Smooth muscle cell of trachea (primary cell): Measurements from ENCODE around the gene NOP9. TPM values are rescaled to one million over a fixed set of nuclear protein-coding genes. Genes with fewer than 3 reads are reported as not detected.

Source experiments
- total RNA-seq: library from RNA; depleted of rRNA; stranded (reverse); fragments of >200 nt; gene quantifications from 2 replicates; pipeline ENCODE4 v1.2.1, GENCODE V29; 2014

Gene NOP9
- total RNA-seq: 19.3 and 25.1 TPM in 2 replicates

GRCh38 chr14:24299255-24300191 is at the start of gene NOP9, which contains the start of gene DHRS1:
NOP9 (plus strand) TSS chr14:24299850; CDS start chr14:24299955, 105 bp downstream.
DHRS1 (minus strand) TSS chr14:24299780; CDS start chr14:24299106, 674 bp downstream.

GRCh38 chr14:24262821-24263733 is 36.6 kb upstream of the NOP9 start, which contains the start of gene TGM1:
TGM1 (minus strand) TSS chr14:24263177; CDS start chr14:24262352, 825 bp downstream.

GRCh38 chr14:24271134-24271833 is 28.4 kb upstream of the NOP9 start, which contains the start of gene RABGGTA:
RABGGTA (minus strand) TSS chr14:24271597; CDS start chr14:24271115, 482 bp downstream.

GRCh38 chr14:24307575-24308341 is 8.1 kb downstream of the NOP9 start, which contains the start of gene CIDEB:
CIDEB (minus strand) TSS chr14:24307977; CDS start chr14:24307858, 119 bp downstream.

GRCh38 chr14:24309538-24310264 is 10.1 kb downstream of the NOP9 start, which contains the start of gene LTB4R2:
LTB4R2 (plus strand) TSS chr14:24310140; CDS start chr14:24310665, 525 bp downstream.

GRCh38 chr14:24310646-24311604 is 11.3 kb downstream of the NOP9 start, which contains the start of gene LTB4R:
LTB4R (plus strand) TSS chr14:24311502; CDS start chr14:24315652, 4,150 bp downstream.

GRCh38 chr14:24334431-24335291 is 35.0 kb downstream of the NOP9 start, which contains the start of gene ADCY4:
ADCY4 (minus strand) TSS chr14:24335071; CDS start chr14:24334652, 419 bp downstream.

GRCh38 chr14:24339284-24340151 is 39.9 kb downstream of the NOP9 start, which contains the start of gene RIPK3:
RIPK3 (minus strand) TSS chr14:24339991; CDS start chr14:24339826, 165 bp downstream.

Other genes with a start within 250 kb of the NOP9 start
- gene CARMIL3, start 247.8 kb upstream of the NOP9 start, total RNA-seq: 0.15 and 0.33 TPM in 2 replicates
- not detected in 2 replicates for gene CPNE6, start 228.3 kb upstream of the NOP9 start, total RNA-seq
- gene PCK2, start 205.5 kb upstream of the NOP9 start, total RNA-seq: 25.0 and 35.4 TPM in 2 replicates
- gene DCAF11, start 185.1 kb upstream of the NOP9 start, total RNA-seq: 69.5 and 88.2 TPM in 2 replicates
- gene NRL, start 184.9 kb upstream of the NOP9 start, total RNA-seq: 0.83 and 0.87 TPM in 2 replicates
- gene FITM1, start 169.2 kb upstream of the NOP9 start, total RNA-seq: 0.33 and 0.44 TPM in 2 replicates
- gene PSME1, start 163.7 kb upstream of the NOP9 start, total RNA-seq: 132 and 143 TPM in 2 replicates
- gene EMC9, start 158.3 kb upstream of the NOP9 start, total RNA-seq: 11.1 and 25.2 TPM in 2 replicates
- gene PSME2, start 153.2 kb upstream of the NOP9 start, total RNA-seq: 87.2 and 117 TPM in 2 replicates
- 35.5 and 57.9 TPM in 2 replicates for gene RNF31, start 152.4 kb upstream of the NOP9 start, total RNA-seq
- gene IRF9, start 138.6 kb upstream of the NOP9 start, total RNA-seq: 87.8 and 104 TPM in 2 replicates
- 1.8 and 2.3 TPM in 2 replicates for gene REC8, start 127.8 kb upstream of the NOP9 start, total RNA-seq
- gene IPO4, start 111.0 kb upstream of the NOP9 start, total RNA-seq: 39.4 and 47.6 TPM in 2 replicates
- 87.0 and 90.6 TPM in 2 replicates for gene TM9SF1, start 104.4 kb upstream of the NOP9 start, total RNA-seq
- not detected in 2 replicates for gene TSSK4, start 94.2 kb upstream of the NOP9 start, total RNA-seq
- 27.6 and 44.5 TPM in 2 replicates for gene CHMP4A, start 86.4 kb upstream of the NOP9 start, total RNA-seq
- gene MDP1, start 83.8 kb upstream of the NOP9 start, total RNA-seq: 11.1 and 25.5 TPM in 2 replicates
- 143 and 203 TPM in 2 replicates for gene NEDD8, start 67.5 kb upstream of the NOP9 start, total RNA-seq
- 94.2 and 119 TPM in 2 replicates for gene GMPR2, start 66.9 kb upstream of the NOP9 start, total RNA-seq
- gene TINF2, start 57.2 kb upstream of the NOP9 start, total RNA-seq: 68.9 and 83.2 TPM in 2 replicates
- 0.83 and 1.5 TPM in 2 replicates for gene TGM1, start 36.7 kb upstream of the NOP9 start, total RNA-seq
- 23.3 and 31.6 TPM in 2 replicates for gene RABGGTA, start 28.3 kb upstream of the NOP9 start, total RNA-seq
- gene DHRS1, start 70 bp upstream of the NOP9 start, total RNA-seq: 19.8 and 22.1 TPM in 2 replicates
- gene CIDEB, start 8.1 kb downstream of the NOP9 start, total RNA-seq: 1.5 and 2.6 TPM in 2 replicates
- gene LTB4R2, start 10.3 kb downstream of the NOP9 start, total RNA-seq: 3.8 and 4.6 TPM in 2 replicates
- 0.87 and 4.1 TPM in 2 replicates for gene LTB4R, start 11.7 kb downstream of the NOP9 start, total RNA-seq
- gene ADCY4, start 35.2 kb downstream of the NOP9 start, total RNA-seq: 9.6 and 11.7 TPM in 2 replicates
- 2.9 and 6.8 TPM in 2 replicates for gene RIPK3, start 40.1 kb downstream of the NOP9 start, total RNA-seq
- 108 and 149 TPM in 2 replicates for gene NFATC4, start 68.3 kb downstream of the NOP9 start, total RNA-seq
- gene NYNRIN, start 99.2 kb downstream of the NOP9 start, total RNA-seq: 20.4 and 42.7 TPM in 2 replicates
- 4.1 and 11.4 TPM in 2 replicates for gene CBLN3, start 129.8 kb downstream of the NOP9 start, total RNA-seq
- 55.3 and 67.8 TPM in 2 replicates for gene KHNYN, start 130.1 kb downstream of the NOP9 start, total RNA-seq
- gene SDR39U1, start 142.9 kb downstream of the NOP9 start, total RNA-seq: 12.4 and 16.4 TPM in 2 replicates
- not detected in 2 replicates for gene CMA1, start 208.4 kb downstream of the NOP9 start, total RNA-seq